GM18499 (cell line): Measurements from ENCODE around the gene APOA5.
"Not testable (repeated sequence)": the region's sequence is repeated elsewhere in the genome, so short reads cannot be mapped to it uniquely, and the experiment has no call there.

ENCODE experiments used
- ATAC-seq: cut with Tn5 transposase; IDR thresholded peaks from one replicate; pipeline ENCODE4 v1.9.1; 2021; ENCODE audit warnings: moderate number of reproducible peaks; ENCODE audit not compliant: insufficient read depth, unreplicated experiment

The APOA5 gene

GRCh38 chr11:116791813-116792143, at the start of gene APOA5:
Gene APOA5, minus strand, starts transcription at chr11:116791879. Its CDS starts 19 bp downstream, at chr11:116791860.
- ATAC-seq: no peak

GRCh38 chr11:116840746-116841296, 49.1 kb upstream of the APOA5 start:
- ATAC-seq: no peak

- ATAC-seq: no peak
Observed at GRCh38 chr11:116840224-116840745, 48.6 kb upstream of the APOA5 start.

- ATAC-seq: no peak
Observed at GRCh38 chr11:116838321-116839084, 46.8 kb upstream of the APOA5 start.

GRCh38 chr11:116837231-116838091, 45.8 kb upstream of the APOA5 start, which contains the start of gene APOA1:
Gene APOA1, minus strand, starts transcription at chr11:116837622. Its CDS starts 235 bp downstream, at chr11:116837387.
- ATAC-seq: no peak

- no peak for ATAC-seq
Observed at GRCh38 chr11:116836632-116836991, 44.9 kb upstream of the APOA5 start.

- peak; percentile 45 for ATAC-seq
Observed at GRCh38 chr11:116835791-116836631, 44.3 kb upstream of the APOA5 start.

GRCh38 chr11:116835042-116835772, 43.5 kb upstream of the APOA5 start:
- no peak for ATAC-seq

GRCh38 chr11:116834535-116835041, 42.9 kb upstream of the APOA5 start:
- ATAC-seq: not testable (repeated sequence)

GRCh38 chr11:116833816-116834534, 42.3 kb upstream of the APOA5 start:
- no peak for ATAC-seq

GRCh38 chr11:116833491-116833815, 41.8 kb upstream of the APOA5 start:
- ATAC-seq: no peak

GRCh38 chr11:116832350-116833290, 40.9 kb upstream of the APOA5 start:
- ATAC-seq: no peak

GRCh38 chr11:116831790-116832349, 40.2 kb upstream of the APOA5 start:
- ATAC-seq: no peak

GRCh38 chr11:116830184-116830912, 38.7 kb upstream of the APOA5 start:
- no peak for ATAC-seq

GRCh38 chr11:116829525-116830183, 38.0 kb upstream of the APOA5 start, which contains the start of gene APOC3:
Gene APOC3, plus strand, starts transcription at chr11:116829907. Its CDS starts 676 bp downstream, at chr11:116830583.
- ATAC-seq: no peak
